Stimulated activated CD4-positive, alpha-beta T cell treated with anti-CD3 and anti-CD28 coated beads, TNF-alpha, amount 100 ng/mL, for 24 hours (primary cell): ENCODE measurements around the gene DIO3.

Experiments used
- DNase-seq, 3 experiments: peaks; one replicate each; pipeline ENCODE4 v3.0.0-alpha.2; 2020; ENCODE audit warnings: low read depth in 3 of 3

DIO3 gene

DNA sequence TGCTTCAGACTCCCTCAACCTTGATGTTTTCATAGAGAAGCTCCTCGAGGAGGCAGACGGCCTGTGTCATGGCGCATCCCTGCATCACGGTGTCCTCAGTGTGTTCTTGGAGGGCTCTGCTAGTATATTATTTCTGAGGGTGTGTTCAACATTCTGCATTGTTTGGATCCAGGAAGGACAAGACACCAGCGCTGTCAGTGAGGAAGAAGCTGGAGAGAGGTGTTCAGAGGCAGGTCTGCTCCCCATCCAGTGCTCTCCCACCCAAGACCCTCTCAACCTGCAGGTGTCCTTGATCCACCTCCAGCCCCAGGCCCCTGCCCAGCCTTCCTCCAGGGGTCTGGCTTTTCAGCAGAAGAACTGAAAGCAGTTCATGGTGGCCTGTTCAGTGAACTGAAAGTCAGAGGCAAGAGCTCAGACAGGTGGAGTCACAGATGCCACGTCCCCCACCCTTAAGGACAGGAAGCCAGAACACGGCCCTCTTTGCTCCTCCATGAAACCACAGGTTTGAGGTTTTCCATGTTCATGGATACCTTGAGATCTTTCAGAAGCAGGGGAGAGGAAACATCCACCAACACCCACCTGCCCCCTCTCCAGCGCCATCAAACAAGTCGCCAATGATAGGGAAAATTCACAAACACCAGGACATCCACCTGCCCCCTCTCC lies 37.4 kb downstream of the DIO3 start:
- DNase-seq = no peak

DNA sequence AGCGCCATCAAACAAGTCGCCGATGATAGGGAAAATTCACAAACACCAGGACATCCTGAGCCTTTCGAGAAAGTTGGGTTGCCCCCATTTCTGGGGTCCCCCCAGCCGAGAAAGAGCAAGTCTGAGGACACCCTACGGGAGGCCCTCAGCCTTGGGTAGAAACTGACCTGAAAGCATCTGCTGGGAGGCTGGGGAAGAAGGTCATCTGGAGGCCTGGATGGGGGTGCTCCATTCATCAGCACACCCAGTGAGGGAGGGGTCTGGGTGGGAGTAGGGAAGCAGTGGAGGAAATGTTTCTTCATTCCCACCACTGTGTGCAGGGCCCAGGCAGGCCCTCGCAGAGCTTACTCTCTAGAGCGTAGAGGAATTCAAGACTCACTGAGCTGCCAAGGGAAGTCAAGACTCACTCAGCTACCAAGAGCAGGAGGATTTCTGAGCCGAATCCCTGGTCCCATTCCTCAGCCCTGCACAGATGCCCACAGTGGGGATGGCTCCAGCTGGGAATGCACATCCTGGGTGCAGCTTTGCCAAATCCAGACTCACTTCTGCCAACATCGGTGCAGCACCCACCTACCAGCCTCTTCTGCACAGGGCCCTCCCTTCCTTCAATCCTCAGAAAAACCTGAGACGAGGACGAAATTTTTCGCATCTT lies 38.1 kb downstream of the DIO3 start:
- DNase-seq = no peak

DNA sequence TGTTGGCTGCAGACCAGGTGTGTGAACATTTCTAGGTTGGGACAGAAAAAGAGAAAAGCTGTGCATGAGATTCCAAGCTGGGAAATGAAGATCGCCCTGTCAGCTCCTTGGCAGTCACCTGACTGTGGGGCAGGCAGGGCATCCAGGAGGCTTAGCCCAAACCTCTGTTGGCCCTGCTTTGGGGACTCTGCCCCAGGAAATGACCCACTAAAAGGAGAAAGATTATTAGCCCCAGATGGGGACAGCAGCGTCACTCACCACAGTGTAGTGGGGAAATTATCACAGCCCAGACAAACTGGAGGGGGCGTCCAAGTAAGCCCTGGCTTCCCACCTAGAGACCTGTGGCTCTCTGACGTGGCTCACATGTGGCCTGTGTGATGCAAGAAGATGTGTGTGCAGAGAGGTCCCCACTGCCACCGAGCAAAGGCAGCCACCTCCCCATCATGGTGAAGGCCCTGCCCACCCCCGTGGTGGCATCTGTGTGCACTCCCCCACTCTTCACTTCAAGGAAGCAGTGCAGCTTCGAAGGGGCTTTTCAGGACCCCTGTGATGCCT lies 39.1 kb downstream of the DIO3 start:
- no peak for DNase-seq

DNA sequence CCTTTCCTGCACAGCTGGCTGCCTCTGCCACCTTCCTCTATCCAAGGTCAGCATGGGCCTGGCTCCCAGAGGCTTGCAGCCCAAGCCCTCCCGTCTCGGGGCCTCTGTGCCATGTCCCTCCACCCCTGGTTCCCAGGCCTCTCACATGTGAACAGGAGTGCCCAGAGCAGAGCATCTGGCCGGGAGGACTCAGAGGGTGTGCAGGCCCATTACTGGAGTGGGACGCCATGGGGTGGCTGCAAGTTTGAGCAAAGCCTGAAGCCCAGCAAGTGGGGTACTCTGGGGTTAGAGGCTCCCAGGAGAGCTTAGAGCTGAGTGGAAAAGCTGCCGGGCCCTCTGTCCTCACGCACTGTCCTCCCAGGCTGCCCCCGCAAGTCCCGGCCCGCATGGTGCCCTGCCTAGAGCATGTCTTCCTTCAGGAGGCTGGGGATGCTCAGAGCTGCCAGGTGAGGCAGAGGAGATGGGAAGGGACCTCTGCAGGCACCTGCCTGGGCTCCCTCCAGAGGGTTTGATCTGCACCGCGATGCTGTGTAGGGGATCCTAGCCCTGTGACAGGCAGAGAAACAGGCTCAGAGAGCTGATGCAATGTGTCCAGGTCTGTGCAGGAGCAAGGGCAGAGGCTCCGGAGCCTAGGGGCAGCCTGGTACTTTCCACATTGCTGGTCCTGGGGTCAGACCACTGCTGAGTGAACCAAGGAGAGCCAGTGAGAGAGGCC lies 39.8 kb downstream of the DIO3 start:
- no peak for DNase-seq

DNA sequence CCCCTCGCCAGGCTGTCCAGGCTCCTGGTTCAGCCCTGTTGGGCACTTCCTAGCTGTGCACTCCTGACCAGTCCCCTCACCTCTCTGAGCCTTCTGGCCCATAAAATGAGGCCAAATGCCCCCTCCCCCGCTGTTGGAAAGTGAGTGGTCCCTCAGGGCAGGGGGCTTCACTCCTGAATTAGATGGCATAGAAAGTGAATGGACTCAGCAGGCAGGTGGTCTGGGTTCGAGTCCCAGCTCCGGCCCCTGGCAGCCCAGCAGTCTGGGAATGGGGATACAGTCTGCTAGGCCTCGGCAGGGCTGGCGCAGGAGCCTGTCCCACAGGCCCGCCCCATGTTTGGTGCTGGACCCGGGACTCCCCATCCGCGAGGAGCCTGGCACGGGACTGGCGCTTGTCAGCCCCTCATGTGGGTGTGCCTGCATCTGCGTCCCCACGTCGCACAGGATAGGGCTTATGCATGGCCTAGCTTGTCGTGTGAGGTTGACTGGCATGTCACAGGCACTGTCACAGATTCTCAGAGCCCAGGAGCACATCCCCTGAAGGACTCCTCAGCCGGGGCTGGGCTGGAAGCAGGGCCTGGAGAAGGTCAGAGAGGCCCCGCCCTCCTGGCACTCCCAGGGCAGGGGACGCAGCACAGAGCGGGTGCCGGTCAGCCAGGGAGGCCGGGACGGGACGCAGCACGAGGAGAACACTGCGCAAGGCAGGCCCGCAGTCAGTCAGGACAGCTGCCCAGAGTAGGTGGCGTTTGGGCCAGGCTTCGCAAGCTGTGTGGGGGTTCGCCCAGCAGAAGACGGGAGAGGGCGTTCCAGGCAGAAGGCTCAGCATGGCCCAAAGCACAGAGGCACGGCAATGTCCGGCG lies 40.5 kb downstream of the DIO3 start:
- no peak for DNase-seq

DNA sequence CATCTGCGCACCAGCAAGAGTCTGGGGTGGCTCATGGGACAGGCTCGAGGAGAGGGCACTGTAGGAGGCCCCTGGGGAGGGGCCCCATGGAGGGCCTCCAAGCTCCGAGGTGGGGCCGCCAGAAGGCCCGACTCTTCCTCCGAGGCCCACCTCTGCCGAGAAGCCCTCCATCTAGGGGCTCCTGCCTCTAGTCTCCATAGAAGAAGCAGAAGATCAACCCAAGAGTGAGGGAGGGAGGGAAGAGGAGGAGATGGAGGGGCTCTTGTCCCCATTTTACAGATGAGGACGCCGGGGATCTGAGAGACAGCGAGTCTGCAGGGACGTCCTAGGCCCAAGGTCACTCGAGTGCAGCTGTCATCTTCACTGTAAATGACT lies 41.2 kb downstream of the DIO3 start:
- DNase-seq = no peak

DNA sequence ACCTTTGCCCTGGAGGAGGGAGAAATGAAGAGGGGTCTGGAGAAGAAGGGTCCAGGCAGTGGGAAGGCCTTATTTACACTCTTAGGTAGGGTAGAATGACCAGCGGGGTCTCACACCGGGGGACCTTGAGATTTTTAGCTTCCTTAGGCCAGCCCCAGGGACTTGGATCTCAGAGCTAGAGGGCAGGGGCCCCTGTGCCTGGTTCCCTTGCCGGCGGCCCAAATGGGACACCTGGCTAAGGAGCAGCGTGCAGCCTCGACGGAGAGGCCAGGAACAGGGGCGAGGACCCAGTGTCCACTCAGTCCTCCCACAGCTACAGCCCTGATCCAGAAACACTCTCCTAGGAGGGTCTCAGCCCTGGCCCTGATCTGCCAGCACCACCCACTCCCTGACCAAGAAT lies 41.8 kb downstream of the DIO3 start:
- no peak for DNase-seq

DNA sequence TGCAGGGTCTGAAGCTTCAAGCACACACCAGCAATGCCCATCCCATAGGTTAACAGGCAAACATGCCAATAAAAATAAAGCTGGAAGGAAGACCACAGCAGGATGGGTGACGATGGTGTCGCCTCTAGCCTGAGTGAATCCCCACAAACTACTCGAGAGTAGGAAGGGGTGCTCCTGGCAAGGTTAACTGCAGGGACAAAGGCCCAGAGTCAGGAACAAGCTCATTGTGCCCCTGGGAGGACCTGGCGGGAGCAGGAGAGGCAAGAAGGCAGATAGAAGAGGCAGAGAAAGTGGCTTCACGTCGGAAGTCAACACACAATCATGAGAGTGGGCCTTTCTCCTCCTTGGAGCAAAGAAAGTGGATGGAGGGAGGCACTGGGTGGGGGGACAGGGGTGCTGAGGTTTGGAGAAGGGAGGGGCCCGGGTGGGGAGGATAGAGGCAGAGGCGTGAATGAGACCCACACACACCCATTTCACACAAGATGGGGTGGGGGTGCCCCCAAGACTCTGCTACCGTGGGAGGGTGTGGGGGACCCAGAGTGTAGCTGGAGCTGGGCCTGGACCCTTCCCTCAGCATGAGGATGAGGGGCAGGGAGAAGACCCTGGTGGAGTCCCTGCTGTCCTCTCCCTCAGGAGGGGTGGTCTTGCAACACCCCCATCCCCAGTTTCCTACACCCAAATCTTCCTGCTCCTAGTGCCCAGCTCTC lies 43.1 kb downstream of the DIO3 start:
- no peak for DNase-seq

DNA sequence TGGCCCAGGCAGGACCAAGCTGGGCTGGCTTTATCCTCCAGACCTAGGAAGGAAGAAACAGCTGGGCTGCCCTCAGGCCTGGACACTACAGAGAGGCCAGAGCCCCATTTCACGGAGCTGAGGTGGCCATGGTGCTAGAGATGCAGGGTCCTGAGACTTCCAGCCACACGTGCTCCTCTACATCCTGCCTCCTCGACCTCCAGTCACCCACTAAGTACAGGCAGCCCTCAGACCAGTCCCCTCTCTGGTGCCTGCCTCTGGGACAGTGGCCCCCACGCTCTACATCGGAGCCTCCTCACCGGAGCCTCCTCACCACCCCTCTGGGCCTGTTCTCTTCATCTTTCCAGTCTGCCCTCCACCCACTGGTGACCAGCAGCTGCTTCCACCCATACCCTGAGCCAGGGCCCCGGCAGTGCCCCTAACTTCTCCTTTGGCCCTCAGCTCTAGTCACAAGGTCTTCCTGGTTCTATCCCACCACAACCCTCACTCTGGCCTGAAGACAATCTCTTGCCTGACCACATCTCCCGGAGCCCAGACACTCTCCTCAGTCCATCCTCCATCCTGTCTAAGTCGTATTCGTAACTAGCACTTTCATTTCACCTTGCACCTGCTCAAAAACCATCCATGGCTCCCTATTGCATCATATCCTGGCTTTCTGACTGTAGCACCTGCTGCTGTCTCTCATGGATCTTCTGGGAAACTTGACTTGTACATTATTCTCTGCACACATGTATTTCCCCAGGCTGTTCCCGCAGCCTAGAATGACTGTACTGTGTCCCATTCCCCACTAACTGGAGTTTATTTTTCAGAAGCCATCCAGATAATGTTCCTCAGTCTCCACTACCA lies 43.9 kb downstream of the DIO3 start:
- no peak for DNase-seq

DNA sequence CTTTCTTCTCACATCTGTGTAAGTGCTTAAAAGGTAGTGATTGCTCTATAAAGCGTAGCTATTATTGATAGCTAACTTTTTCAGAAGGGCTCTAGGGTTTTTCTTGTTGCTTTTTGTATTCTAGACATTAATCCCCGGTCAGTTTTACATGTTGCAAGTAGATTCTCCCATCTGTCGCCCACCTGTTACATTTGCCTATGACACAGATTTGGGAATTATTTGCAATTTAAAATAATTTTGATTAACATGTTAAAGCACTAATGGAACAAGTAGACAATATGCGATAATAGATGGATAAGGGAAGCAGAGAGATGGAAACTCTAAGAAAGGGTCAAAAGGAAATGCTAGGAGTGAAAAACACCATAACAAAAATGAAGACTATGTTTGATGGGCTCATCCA lies 44.5 kb downstream of the DIO3 start:
- DNase-seq = no peak
